KMS-11 (cell line): ENCODE results near the gene FRY.

Source experiments
- H2AFZ ChIP-seq: fragments of 200-600 bp; sonication (generic); 2 replicates; pipeline ENCODE4 v1.6.1; 2016; ENCODE audit warnings: antibody characterized with exemption, mixed run types, low read depth
- H3K27ac ChIP-seq: fragments of 200-600 bp; sonication (generic); 2 replicates; pipeline ENCODE4 v1.6.1; 2016; ENCODE audit warnings: mild to moderate bottlenecking, mixed run types
- H3K27me3 ChIP-seq: fragments of 200-600 bp; sonication (generic); 2 replicates; pipeline ENCODE4 v1.6.1; 2017; ENCODE audit warnings: mild to moderate bottlenecking, low read depth, mixed run types, moderate library complexity; ENCODE audit not compliant: insufficient read depth
- H3K36me3 ChIP-seq: fragments of 200-600 bp; sonication (generic); 2 replicates; pipeline ENCODE4 v1.6.1; 2017; ENCODE audit warnings: mild to moderate bottlenecking, mixed run types; ENCODE audit not compliant: insufficient read depth
- H3K4me1 ChIP-seq: fragments of 200-600 bp; sonication (generic); 2 replicates; pipeline ENCODE4 v1.6.1; 2016; ENCODE audit warnings: mild to moderate bottlenecking, low read depth, mixed run types; ENCODE audit not compliant: poor library complexity, severe bottlenecking
- H3K4me2 ChIP-seq: fragments of 200-600 bp; sonication (generic); 2 replicates; pipeline ENCODE4 v1.7.0; 2016; ENCODE audit warnings: mild to moderate bottlenecking, mixed run types
- H3K4me3 ChIP-seq: fragments of 200-600 bp; sonication (generic); IDR thresholded peaks from 2 replicates; pipeline ENCODE4 v1.6.1; 2017; ENCODE audit warnings: low read depth, low read length, mixed read lengths; ENCODE audit not compliant: insufficient read depth
- H3K79me2 ChIP-seq: fragments of 200-600 bp; sonication (generic); 2 replicates; pipeline ENCODE4 v1.6.1; 2016; ENCODE audit warnings: low read depth, mixed run types; ENCODE audit not compliant: insufficient read depth
- H3K9ac ChIP-seq: fragments of 200-600 bp; sonication (generic); 2 replicates; pipeline ENCODE4 v1.6.1; 2016; ENCODE audit warnings: mild to moderate bottlenecking, mixed run types
- H4K20me1 ChIP-seq: fragments of 200-600 bp; sonication (generic); 2 replicates; pipeline ENCODE4 v1.6.1; 2016; ENCODE audit warnings: mild to moderate bottlenecking, mixed run types; ENCODE audit not compliant: insufficient read depth
- TF ChIP-seq, protein P1 (sequence below): fragments of 200-600 bp; sonication (generic); conservative IDR thresholded peaks from 2 replicates; pipeline ENCODE4 v1.6.1; 2017; ENCODE audit warnings: low read depth, mild to moderate bottlenecking, antibody characterized with exemption, low read length, moderate library complexity, mixed read lengths

The FRY gene

DNA sequence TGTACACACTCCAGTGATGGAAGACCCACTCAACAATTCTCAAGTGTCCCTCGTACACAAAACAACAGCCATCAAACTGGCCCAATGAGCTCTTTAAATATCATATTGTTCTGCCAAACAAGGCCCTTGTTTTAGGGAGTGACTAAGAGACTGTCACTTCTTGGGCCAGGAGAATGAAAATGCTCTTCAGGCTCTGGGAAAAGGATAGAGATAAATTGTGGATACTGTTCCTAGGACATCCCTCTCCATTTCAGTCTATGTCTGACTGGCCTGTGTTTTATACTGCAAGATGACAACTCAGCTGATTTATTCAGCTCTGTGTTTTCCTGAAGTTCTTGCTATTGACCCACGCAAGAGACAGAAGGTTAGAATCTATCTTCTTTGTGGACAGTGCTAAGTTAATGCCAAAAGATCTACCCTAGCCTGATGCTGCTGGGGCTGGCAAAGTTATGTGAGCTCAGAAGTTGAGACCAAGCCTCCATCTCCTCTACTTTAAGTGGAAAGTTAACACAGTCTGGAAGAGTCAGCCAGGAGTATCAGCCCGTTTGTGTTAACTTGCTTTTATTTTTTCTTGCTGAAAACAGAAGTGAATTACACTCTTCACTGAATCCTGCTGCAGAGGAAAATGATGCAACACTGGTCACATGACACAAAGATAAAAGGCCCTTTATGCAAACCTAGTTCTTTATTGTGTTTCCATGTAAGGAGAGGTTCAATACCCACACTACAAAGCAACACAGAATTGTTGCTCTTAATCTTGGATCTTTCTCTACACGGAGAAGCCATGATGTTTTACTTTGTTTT is 14.6 kb downstream of the FRY start:
- no peak overlapping the region for H3K4me2 ChIP-seq
- H3K4me3 ChIP-seq: no peak overlapping the region
- no peak overlapping the region for H2AFZ ChIP-seq
- no peaks in the 10 kb centered on the region for H3K79me2 ChIP-seq
- no peaks in the 10 kb centered on the region for H4K20me1 ChIP-seq
- no peaks in the 10 kb centered on the region for H3K36me3 ChIP-seq
- H3K4me1 ChIP-seq: peaks cover 6% of the 10 kb centered on the region
- H3K9ac ChIP-seq: no peak overlapping the region
- no peak overlapping the region for H3K27ac ChIP-seq
- no peaks in the 10 kb centered on the region for H3K27me3 ChIP-seq
- TF ChIP-seq, protein P1, sequence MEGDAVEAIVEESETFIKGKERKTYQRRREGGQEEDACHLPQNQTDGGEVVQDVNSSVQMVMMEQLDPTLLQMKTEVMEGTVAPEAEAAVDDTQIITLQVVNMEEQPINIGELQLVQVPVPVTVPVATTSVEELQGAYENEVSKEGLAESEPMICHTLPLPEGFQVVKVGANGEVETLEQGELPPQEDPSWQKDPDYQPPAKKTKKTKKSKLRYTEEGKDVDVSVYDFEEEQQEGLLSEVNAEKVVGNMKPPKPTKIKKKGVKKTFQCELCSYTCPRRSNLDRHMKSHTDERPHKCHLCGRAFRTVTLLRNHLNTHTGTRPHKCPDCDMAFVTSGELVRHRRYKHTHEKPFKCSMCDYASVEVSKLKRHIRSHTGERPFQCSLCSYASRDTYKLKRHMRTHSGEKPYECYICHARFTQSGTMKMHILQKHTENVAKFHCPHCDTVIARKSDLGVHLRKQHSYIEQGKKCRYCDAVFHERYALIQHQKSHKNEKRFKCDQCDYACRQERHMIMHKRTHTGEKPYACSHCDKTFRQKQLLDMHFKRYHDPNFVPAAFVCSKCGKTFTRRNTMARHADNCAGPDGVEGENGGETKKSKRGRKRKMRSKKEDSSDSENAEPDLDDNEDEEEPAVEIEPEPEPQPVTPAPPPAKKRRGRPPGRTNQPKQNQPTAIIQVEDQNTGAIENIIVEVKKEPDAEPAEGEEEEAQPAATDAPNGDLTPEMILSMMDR: no peak

DNA sequence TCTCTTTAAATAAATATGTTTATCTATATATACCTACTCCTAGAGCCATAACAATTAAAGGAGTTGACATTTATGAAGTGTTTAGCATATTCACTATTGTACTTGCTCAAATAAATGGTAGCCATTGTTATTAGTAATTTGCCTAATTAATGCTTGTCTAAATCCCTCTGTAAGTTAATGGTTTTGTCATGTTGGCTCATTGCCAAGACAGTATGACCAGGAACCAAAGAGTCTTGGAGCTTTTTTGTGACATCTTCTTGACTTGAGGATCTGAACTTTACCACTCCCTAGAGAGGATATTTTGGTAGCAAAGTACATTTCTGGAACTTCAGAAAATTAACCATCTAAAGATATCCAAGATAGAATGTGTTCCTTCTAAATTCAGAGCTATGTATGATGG is 15.5 kb downstream of the FRY start:
- no peak overlapping the region for H3K9ac ChIP-seq
- no peaks in the 10 kb centered on the region for H3K36me3 ChIP-seq
- H3K79me2 ChIP-seq: no peaks in the 10 kb centered on the region
- no peaks in the 10 kb centered on the region for H4K20me1 ChIP-seq
- no peak overlapping the region for H2AFZ ChIP-seq
- peaks cover 6% of the 10 kb centered on the region for H3K4me1 ChIP-seq
- no peak overlapping the region for H3K4me2 ChIP-seq
- H3K27me3 ChIP-seq: no peaks in the 10 kb centered on the region
- TF ChIP-seq, protein P1: no peak
- H3K4me3 ChIP-seq: no peak overlapping the region
- no peak overlapping the region for H3K27ac ChIP-seq

DNA sequence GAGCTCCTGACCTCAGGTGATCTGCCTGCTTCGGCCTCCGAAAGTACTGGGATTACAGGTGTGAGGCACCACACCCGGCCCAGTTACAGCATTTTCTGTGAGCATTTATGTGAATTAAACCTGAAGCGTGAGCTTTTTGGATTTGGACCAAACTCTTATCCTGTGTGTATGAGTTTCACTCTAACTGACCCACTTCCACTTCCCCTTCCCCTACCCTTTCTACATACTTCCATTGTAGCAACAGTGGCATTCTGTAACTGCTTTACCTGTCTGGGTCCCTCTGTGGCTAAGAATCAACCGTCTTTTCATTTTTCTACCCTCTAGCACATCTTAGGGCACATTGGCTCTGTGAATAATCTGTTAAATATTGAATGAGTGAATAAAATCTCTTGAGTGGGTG is 16.2 kb downstream of the FRY start:
- Histone ChIP-seq H3K27me3 (no peaks in the 10 kb centered on the region), H3K4me1 (peaks cover 6% of the 10 kb centered on the region), H3K4me3 (no peak overlapping the region), H3K27ac (no peak overlapping the region), H4K20me1 (no peaks in the 10 kb centered on the region), H3K36me3 (no peaks in the 10 kb centered on the region), H3K9ac (no peak overlapping the region), H3K79me2 (no peaks in the 10 kb centered on the region), H2AFZ (no peak overlapping the region), H3K4me2 (no peak overlapping the region)
- TF ChIP-seq, protein P1: no peak

DNA sequence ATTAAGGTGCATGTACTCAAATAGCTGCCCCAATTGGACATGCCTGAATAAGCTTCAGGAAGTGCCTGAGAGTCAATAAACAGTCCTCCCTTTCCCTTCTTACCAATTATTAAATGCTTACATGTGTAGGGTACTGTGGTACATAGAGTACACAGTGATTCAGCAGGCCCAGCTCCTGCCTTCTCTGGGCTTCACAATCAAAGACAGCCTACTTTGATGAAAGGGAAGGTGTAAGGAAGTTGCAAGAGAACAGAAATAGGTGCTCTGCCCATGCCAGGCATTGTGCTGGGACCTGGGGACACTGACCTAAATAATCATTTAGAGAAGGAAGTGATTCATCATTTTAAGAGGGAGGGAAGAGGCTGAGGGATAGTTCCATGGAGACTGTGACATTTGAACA is 17.2 kb downstream of the FRY start:
- H3K4me2 ChIP-seq: no peak overlapping the region
- no peaks in the 10 kb centered on the region for H3K79me2 ChIP-seq
- peaks cover 6% of the 10 kb centered on the region for H3K4me1 ChIP-seq
- no peaks in the 10 kb centered on the region for H3K36me3 ChIP-seq
- H3K27me3 ChIP-seq: no peaks in the 10 kb centered on the region
- H3K9ac ChIP-seq: no peak overlapping the region
- no peaks in the 10 kb centered on the region for H4K20me1 ChIP-seq
- no peak overlapping the region for H3K27ac ChIP-seq
- H2AFZ ChIP-seq: no peak overlapping the region
- H3K4me3 ChIP-seq: no peak overlapping the region
- TF ChIP-seq, protein P1: no peak
